HG02610 (cell line): ENCODE measurements around the gene CC2D2A.

Experiments used
- ATAC-seq: cut with Tn5 transposase; IDR thresholded peaks from one replicate; pipeline ENCODE4 v1.9.1; 2021; ENCODE audit warnings: mild to moderate bottlenecking, moderate library complexity; ENCODE audit not compliant: unreplicated experiment

CC2D2A gene

DNA sequence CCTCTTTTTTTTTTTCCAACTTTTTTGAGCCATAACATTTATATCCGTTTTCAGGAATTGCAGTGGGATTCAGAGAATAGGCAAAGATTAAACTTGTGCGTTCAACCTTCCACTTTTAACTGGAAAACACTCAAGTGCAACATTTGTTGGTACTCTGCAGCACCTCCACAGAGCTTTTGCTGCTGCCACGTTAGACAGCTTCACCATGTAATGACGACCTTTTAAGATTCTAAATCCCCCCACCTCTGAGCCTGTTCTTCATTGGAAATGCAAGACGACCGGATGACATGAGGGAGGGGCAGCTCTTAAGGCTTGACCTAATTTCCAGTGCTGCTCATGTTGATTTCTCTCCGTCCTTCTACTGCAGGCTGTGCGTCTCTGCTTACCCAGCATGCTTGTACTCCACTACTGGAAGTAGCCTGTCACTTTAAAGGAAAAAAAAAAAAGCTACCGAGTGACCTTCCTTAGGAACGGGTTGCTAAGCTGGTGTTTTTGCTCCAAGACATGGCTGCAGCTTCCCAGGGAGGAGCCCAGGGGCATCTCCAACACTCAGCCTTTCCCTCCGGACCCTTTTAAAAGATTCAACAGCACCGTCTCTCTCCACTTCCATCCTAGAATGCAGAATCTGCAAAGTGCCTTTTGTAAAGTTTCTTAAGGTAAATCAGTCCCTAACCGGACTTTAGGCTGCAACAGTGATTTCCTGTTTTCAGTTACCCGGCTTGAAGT, at the start of gene CC2D2A:
TSS of gene CC2D2A (plus strand) at position 481 of the 726 bp plus-strand sequence. CDS start 6,051 bp downstream, outside the sequence.
- no peak for ATAC-seq

- ATAC-seq, result no peak
These were observed 49.0 kb upstream of the CC2D2A start for GRCh38 chr4:15420642-15421041.

GRCh38 chr4:15423285-15423711, 46.4 kb upstream of the CC2D2A start:
- no peak for ATAC-seq

- ATAC-seq, result no peak
These were observed 44.2 kb upstream of the CC2D2A start for GRCh38 chr4:15425520-15425919.

DNA sequence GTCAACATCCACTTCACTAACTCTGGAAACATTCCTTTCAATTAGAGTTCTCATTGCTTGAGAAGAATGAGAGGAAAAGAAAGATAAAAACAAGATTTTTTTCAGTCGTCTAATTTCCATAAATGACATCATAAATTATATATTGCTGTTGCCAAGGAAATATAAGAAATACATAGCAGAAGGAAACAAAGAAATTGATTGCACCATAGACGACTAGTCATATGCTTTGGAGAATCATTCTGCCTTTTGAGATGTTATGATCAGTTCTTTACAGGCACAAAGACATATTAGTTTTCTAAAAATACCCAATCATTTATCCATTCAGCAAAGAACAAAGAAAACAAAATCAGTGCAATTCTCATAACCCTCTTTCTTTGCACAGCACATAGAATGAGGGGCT, 42.5 kb upstream of the CC2D2A start:
- ATAC-seq, result no peak

DNA sequence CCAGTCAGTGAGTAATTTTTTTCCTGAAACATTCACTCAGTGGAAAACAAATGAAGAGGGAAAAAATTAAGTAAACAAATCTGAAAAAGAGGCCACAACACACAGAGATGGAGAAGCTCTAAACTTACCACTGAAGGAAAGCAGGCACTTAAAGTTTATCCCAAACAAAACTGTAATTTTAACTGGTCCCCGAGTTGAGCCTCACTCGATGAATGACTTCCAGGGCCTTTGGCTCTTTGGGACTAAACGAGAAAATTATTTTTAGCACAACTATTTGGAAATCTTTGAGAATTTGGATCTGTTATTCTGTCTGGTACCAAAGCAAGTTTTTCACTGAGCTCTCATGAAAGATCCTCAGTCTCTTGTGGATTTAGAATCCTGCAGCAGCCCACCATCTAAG, 42.0 kb upstream of the CC2D2A start, which contains the start of gene C1QTNF7:
TSS of gene C1QTNF7 (plus strand) at position 333 of the 400 bp plus-strand sequence. CDS start 7,711 bp downstream, outside the sequence.
- no peak for ATAC-seq

DNA sequence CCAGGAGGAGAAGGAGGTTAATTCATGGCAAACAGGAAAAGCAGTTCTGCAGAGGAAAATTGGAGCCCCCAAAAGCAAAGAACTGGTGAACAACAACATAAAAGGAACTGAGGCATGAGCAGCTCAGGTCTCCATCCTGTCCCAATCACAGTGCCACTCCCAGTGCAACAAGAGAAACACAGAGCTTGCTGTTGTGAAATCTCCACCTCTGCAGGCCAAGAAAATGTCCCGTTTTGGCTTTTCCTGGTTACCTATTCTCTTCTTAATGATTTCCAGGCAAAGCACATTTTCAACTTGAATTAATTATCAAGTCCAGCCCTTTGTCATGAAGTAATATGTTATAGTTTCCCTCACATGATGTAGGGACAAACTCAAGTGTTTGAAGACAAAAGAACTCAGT, 41.1 kb upstream of the CC2D2A start:
- ATAC-seq, result no peak

GRCh38 chr4:15434091-15434490, 35.6 kb upstream of the CC2D2A start:
- ATAC-seq, result no peak

- ATAC-seq, result no peak
These were observed 35.0 kb upstream of the CC2D2A start for GRCh38 chr4:15434676-15435075.

GRCh38 chr4:15436513-15436912, 33.2 kb upstream of the CC2D2A start:
- ATAC-seq, result no peak

GRCh38 chr4:15438939-15439524, 30.6 kb upstream of the CC2D2A start:
- no peak for ATAC-seq

DNA sequence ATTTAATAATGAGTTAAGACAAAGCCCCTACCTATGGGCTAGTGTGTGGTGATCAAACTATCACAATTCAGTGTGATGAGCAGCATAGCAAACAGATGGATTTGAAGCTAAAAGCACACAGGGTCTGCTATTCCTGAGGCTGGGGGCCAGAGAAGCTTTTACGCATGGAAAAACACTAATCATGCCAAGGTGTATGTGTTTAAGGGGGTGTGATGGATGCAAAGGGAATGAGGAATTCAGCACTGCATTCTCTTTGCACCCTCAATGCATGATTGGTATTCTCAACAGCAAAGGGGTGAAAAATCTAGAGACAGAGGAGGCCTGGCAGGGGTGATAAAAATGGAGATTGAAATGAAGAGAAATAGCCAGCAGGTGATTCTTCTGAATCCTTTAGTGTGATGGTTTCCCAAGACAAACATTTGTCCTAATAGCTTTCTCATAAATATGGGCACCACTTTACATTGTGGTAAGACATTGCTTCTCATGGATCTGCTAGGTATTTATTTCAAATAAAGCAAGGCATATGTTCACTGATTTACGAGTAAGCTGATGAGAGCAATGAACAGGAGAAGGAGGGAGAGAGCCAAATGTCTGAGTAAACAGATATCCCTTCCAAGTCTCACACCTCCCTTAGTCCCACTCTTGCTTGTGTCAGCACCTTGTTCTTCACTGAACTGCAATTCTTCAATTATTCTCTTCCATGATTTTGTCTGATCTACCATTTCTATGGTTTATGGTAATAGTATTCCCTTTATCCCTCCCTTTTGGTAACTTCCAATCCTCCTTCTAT, 26.1 kb upstream of the CC2D2A start:
- no peak for ATAC-seq

GRCh38 chr4:15444276-15444675, 25.4 kb upstream of the CC2D2A start:
- no peak for ATAC-seq

DNA sequence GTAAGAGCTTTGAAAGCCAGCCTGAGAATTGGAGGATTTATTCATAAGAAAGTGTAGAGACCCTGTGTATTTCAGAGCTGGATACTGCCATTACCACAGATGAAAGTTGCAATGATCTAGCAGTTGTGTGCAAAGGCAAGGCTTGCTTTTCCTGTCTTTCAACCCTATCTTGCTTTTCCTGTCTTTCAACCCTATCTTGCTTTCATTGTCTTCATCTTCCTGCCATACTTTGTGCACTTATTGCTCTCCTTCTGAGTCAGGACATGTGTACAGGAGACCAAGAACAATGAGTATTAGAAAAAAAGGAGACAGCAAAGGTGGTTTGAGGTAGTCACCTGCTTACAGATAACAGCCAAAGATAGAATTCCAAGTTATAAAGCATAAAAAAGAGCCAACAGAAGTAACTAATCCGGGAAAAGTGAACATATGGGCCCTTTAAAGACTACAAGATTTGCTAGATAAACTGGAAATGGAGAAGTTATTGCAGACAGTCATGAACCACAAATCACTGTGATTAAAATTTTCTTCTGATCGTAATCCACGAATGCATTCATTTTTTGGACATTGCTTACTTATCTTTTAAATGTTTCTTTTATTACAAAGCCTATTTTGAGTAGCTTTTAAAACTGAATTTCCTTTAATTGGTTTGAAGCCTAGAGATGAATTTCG, 24.7 kb upstream of the CC2D2A start:
- ATAC-seq, result no peak

GRCh38 chr4:15451181-15451865, 18.4 kb upstream of the CC2D2A start:
- no peak for ATAC-seq

DNA sequence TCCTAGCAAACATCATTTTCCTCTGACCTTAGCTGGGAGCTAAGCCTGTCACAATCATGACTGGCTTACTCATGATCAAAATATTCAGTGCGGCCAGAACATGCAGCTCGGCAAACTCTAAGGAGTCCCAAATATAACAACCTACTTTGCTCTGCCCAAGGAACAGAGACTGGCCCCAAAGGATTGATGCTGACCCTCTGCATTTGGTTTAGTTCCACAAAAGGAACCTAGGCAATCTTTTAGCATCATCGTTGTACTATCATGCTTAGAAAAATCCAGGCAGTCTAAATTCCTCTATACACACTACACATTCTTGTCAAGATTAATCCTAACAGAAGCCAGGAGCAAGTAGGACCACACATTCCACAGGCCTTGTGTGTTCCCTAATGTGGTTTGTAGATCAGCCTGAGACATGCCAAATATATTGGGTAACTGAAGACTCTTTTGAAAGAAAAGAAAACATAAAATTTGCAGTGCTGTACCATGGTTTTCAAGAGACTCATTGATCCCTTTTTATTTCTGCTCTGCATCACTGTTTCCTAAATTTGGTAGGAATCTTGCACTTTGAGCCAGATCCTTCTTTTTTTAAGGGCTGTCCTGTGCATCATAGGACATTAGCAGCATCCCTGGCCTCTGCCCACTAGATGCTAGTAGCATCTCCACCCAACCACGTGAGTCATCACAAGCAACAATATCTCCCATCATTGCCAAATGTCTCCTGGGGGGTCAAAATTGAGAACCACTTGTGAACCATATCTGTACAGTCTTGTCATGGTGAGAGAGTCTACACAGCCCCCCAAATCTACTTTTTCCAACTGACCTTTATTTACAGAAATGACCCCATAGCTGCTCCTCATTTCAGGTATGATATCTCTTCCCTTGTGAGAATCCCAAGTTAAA, 17.6 kb upstream of the CC2D2A start:
- ATAC-seq, result no peak

GRCh38 chr4:15455290-15455689, 14.4 kb upstream of the CC2D2A start:
- no peak for ATAC-seq

- ATAC-seq, result peak; percentile 86
These were observed 12.1 kb upstream of the CC2D2A start for GRCh38 chr4:15457406-15458201.

DNA sequence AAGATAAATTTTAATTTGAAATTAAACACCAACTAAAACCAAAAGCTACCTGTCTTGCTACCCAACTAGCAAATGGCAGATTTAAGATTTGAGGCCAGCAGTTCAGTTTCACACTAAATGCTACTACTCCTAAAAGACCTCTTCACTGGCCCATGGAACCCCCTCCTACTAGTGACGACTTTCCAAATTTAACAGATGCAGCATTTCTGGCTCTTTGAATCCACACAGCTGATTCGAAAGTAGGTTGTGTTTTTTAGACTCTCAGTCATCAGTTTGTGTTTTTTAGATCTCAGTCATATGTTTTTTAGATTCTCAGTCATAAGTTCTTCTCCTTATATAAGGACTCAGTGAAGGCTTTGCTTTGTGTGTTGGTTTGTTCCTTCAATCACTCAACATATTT, 11.1 kb upstream of the CC2D2A start:
- ATAC-seq, result no peak
